DOHH2 (cell line): ENCODE data around the gene PTPRN2.

Source experiments
- CTCF ChIP-seq: fragments of 200-600 bp; sonication (generic); IDR thresholded peaks from one replicate; pipeline ENCODE4 v1.5.1; 2014; ENCODE audit warnings: antibody characterized with exemption, mild to moderate bottlenecking, low read depth, low read length; ENCODE audit not compliant: poor library complexity, severe bottlenecking
- EZH2phosphoT487 ChIP-seq: fragments of 200-600 bp; sonication (generic); IDR thresholded peaks from 2 replicates; pipeline ENCODE4 v1.6.1; 2017; ENCODE audit warnings: borderline replicate concordance, mild to moderate bottlenecking, antibody characterized with exemption, low read length, moderate library complexity, mixed read lengths

GRCh38 chr7:157905651-157906461 lies 681.8 kb downstream of the PTPRN2 start:
- TF ChIP-seq CTCF (no peak), EZH2phosphoT487 (no peak)
